ENCODE data around the gene MFAP4. TPM values are rescaled to one million over a fixed set of nuclear protein-coding genes. Genes with fewer than 3 reads are reported as not detected.

Gene MFAP4
- total and polyA plus RNA-seq, 2 donors (not counting 1 experiment from before 2014, with no cell fraction given): not detected

DNA sequence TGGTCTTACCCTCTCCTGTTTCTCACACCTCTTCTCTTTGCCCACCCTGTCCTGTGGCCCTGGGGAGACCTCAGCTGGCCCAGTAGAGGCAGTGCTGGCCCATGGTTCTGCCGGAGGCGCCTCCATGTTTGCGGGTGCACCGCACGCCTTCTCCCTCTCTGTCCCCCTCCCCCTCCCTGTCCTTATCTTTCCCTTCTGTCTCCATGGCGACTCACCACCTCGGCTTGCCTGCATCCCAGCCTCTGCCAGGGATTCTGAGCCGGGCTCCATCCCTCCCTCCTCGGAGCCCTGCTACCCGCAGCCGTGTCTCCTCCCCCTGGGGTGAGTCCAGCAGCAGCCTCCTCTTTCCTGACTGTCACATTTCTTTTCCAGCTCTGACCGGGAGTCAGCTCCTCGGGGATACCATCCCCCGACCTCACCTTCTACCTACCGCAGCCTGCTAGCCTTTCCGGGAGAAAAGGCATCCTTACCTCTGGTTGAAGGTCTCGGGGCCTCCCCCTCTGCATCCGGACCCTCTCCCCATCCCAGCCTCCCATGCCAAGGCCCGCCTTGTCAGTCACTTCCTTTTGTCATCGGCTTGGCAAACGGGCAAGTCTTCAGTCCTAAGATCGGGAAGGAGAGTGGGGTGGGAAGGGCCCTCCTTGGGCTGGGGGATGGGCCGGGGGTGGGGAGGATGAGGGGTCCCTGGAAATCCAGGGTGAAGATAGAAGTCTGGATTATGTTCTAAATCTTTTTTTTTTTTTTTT is 24.1 kb upstream of the MFAP4 start, which contains the start of gene RNF112:
TSS of gene RNF112 (plus strand) at position 358 of the 746 bp plus-strand sequence. CDS start at position 535, 177 bp downstream.
- WGBS (ENCODE audit: insufficient coverage): 64% methylated on average over 18 of the region's 23 CpGs
- DNase-seq (no peak), ATAC-seq (ENCODE audit: low read depth) (no peak)
- Mint-ChIP-seq H3K27me3 (peaks cover 11% of the 10 kb centered on the region), H3K27ac (no peak within 1 kb of the TSS), H3K4me1 (no peaks in the 10 kb centered on the region), H3K4me3 (no peak within 1 kb of the TSS), H3K9me3 (ENCODE audit: insufficient read depth) (no peaks in the 10 kb centered on the region)
- POLR2A ChIA-PET: no interaction called here
- Histone ChIP-seq H4K20me1 (ENCODE audit: control insufficient read depth, insufficient read depth, low read length, poor library complexity, severe bottlenecking) (no peaks in the 10 kb centered on the region), H3K4me2 (replicated peaks; ENCODE audit: low read depth, low read length, poor library complexity, severe bottlenecking) (no peak within 1 kb of the TSS), H3K9me3 (ENCODE audit: control extremely low read depth in 1 of 3, control insufficient read depth in 2 of 3, insufficient read depth in 1 of 3, low read length in 2 of 3) (no peaks in the 10 kb centered on the region), H3K27ac (ENCODE audit: low read length in 2 of 2) (no peak within 1 kb of the TSS), H3K27me3 (replicated peaks in 1 of 4; ENCODE audit: control extremely low read depth in 1 of 4, control insufficient read depth in 3 of 4, insufficient read depth in 4 of 4, low read length in 3 of 4) (peaks cover 0 to 7% (median 0%) of the 10 kb centered on the region in 4 experiments), H3K9ac (ENCODE audit: low read length) (no peak within 1 kb of the TSS), H3K4me3 (ENCODE audit: control extremely low read depth in 1 of 5, extremely low read depth in 1 of 5, insufficient read depth in 1 of 5, low read depth in 2 of 5, low read length in 4 of 5) (no peak within 1 kb of the TSS), H3K79me2 (ENCODE audit: control insufficient read depth, insufficient read depth, low read length) (no peaks in the 10 kb centered on the region), H3K4me1 (ENCODE audit: control insufficient read depth in 2 of 2, insufficient read depth in 2 of 2, low read length in 2 of 2) (no peaks in the 10 kb centered on the region), H2AFZ (ENCODE audit: insufficient read depth, low read depth, low read length, poor library complexity, severe bottlenecking) (no peak within 1 kb of the TSS), H3K36me3 (replicated peaks in 1 of 2; ENCODE audit: control extremely low read depth in 1 of 2, control insufficient read depth in 1 of 2, extremely low read depth in 1 of 2, insufficient read depth in 2 of 2, low read length in 1 of 2) (no peaks in the 10 kb centered on the region)
- CTCF ChIA-PET: interaction anchor here (0.6 kb wide), 1 partner anchor 545 kb away, joined by 3 read pairs; no protein-coding TSS in a partner anchor
- TF ChIP-seq EZH2 (IDR thresholded peaks at IDR 0.05; ENCODE audit: borderline replicate concordance, insufficient read depth, low read depth, low read length, poor library complexity, severe bottlenecking): no peak
- TF ChIP-seq CTCF (IDR thresholded peaks at IDR 0.05): no peak
- intact Hi-C loops (cut with micrococcal nuclease): no loop called here

DNA sequence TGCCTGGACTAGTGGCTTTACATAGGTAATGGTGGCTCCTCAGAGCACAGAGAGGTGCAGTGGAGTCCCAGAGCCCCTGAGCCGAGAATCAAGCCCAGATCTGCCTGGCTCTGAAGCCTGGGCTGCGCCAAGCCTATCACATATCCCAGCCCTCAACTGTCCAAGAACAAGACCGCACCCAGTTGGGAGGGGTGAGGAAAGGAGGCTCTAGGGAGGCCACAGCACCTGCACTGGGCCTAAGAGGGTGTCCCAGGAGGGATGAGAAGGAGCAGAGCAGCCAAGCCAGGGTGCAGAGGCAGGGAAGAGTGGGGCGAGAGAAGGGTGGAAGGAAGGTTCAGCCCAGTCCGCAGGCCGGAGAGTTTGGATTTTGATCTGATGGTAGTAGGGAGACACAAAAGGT is 23.1 kb upstream of the MFAP4 start:
- CTCF ChIA-PET: interaction anchor here (0.6 kb wide), 1 partner anchor 544 kb away, joined by 3 read pairs; no protein-coding TSS in a partner anchor
- Mint-ChIP-seq H3K27me3 (peaks cover 11% of the 10 kb centered on the region), H3K4me1 (no peaks in the 10 kb centered on the region), H3K9me3 (ENCODE audit: insufficient read depth) (no peaks in the 10 kb centered on the region), H3K4me3 (no peak overlapping the region), H3K27ac (no peak overlapping the region)
- H3K4me2 ChIP-seq (replicated peaks; ENCODE audit: low read depth, low read length, poor library complexity, severe bottlenecking): no peak overlapping the region
- H3K9me3 ChIP-seq (ENCODE audit: control extremely low read depth in 1 of 3, control insufficient read depth in 2 of 3, insufficient read depth in 1 of 3, low read length in 2 of 3): no peaks in the 10 kb centered on the region
- peaks cover 0 to 5% (median 0%) of the 10 kb centered on the region in 4 experiments for H3K27me3 ChIP-seq (replicated peaks in 1 of 4; ENCODE audit: control extremely low read depth in 1 of 4, control insufficient read depth in 3 of 4, insufficient read depth in 4 of 4, low read length in 3 of 4)
- H3K36me3 ChIP-seq (replicated peaks in 1 of 2; ENCODE audit: control extremely low read depth in 1 of 2, control insufficient read depth in 1 of 2, extremely low read depth in 1 of 2, insufficient read depth in 2 of 2, low read length in 1 of 2): no peaks in the 10 kb centered on the region
- H3K79me2 ChIP-seq (ENCODE audit: control insufficient read depth, insufficient read depth, low read length): no peaks in the 10 kb centered on the region
- DNase-seq (no peak), ATAC-seq (ENCODE audit: low read depth) (no peak)
- no peaks in the 10 kb centered on the region for H4K20me1 ChIP-seq (ENCODE audit: control insufficient read depth, insufficient read depth, low read length, poor library complexity, severe bottlenecking)
- H3K9ac ChIP-seq (ENCODE audit: low read length): no peak overlapping the region
- POLR2A ChIA-PET: no interaction called here
- WGBS (ENCODE audit: insufficient coverage): 100% methylated on average over 3 of the region's 6 CpGs
- no peak overlapping the region for H3K4me3 ChIP-seq (ENCODE audit: control extremely low read depth in 1 of 5, extremely low read depth in 1 of 5, insufficient read depth in 1 of 5, low read depth in 2 of 5, low read length in 4 of 5)
- TF ChIP-seq EZH2 (IDR thresholded peaks at IDR 0.05; ENCODE audit: borderline replicate concordance, insufficient read depth, low read depth, low read length, poor library complexity, severe bottlenecking) (no peak), CTCF (IDR thresholded peaks at IDR 0.05) (no peak)
- H2AFZ ChIP-seq (ENCODE audit: insufficient read depth, low read depth, low read length, poor library complexity, severe bottlenecking): no peak overlapping the region
- H3K27ac ChIP-seq (ENCODE audit: low read length in 2 of 2): no peak overlapping the region
- intact Hi-C loops (cut with micrococcal nuclease): no loop called here
- H3K4me1 ChIP-seq (ENCODE audit: control insufficient read depth in 2 of 2, insufficient read depth in 2 of 2, low read length in 2 of 2): no peaks in the 10 kb centered on the region
